Measurements from ENCODE around the gene ANKRD63.

Gene ANKRD63

GRCh38 chr15:40250304-40250656 lies 32.6 kb downstream of the ANKRD63 start:
- Histone ChIP-seq H3K27me3 (ENCODE audit: control insufficient read depth, insufficient read depth, low read length) (peaks cover 45% of the 10 kb centered on the region), H3K9ac (ENCODE audit: low read length) (no peak overlapping the region), H3K9me3 (ENCODE audit: control insufficient read depth, low read depth, low read length) (no peaks in the 10 kb centered on the region), H3K4me1 (ENCODE audit: control insufficient read depth, low read depth, low read length) (no peaks in the 10 kb centered on the region), H3K4me3 (ENCODE audit: low read length) (no peak overlapping the region), H3K36me3 (ENCODE audit: control insufficient read depth, low read depth, low read length) (no peaks in the 10 kb centered on the region), H3K27ac (ENCODE audit: low read length) (no peak overlapping the region)

- Histone ChIP-seq H3K27me3 (ENCODE audit: control insufficient read depth, insufficient read depth, low read length) (peaks cover 45% of the 10 kb centered on the region), H3K4me1 (ENCODE audit: control insufficient read depth, low read depth, low read length) (peaks cover 5% of the 10 kb centered on the region), H3K36me3 (ENCODE audit: control insufficient read depth, low read depth, low read length) (no peaks in the 10 kb centered on the region), H3K4me3 (ENCODE audit: low read length) (no peak overlapping the region), H3K27ac (ENCODE audit: low read length) (no peak overlapping the region), H3K9ac (ENCODE audit: low read length) (no peak overlapping the region), H3K9me3 (ENCODE audit: control insufficient read depth, low read depth, low read length) (no peaks in the 10 kb centered on the region)
Measured at GRCh38 chr15:40249477-40250303, 33.2 kb downstream of the ANKRD63 start.

- no peaks in the 10 kb centered on the region for H3K36me3 ChIP-seq (ENCODE audit: control insufficient read depth, low read depth, low read length)
- no peaks in the 10 kb centered on the region for H3K9me3 ChIP-seq (ENCODE audit: control insufficient read depth, low read depth, low read length)
- no peak overlapping the region for H3K4me3 ChIP-seq (ENCODE audit: low read length)
- H3K27me3 ChIP-seq (ENCODE audit: control insufficient read depth, insufficient read depth, low read length): peaks cover 31% of the 10 kb centered on the region
- H3K4me1 ChIP-seq (ENCODE audit: control insufficient read depth, low read depth, low read length): peaks cover 5% of the 10 kb centered on the region
- no peak overlapping the region for H3K9ac ChIP-seq (ENCODE audit: low read length)
- H3K27ac ChIP-seq (ENCODE audit: low read length): no peak overlapping the region
Measured at GRCh38 chr15:40248006-40248783, 34.7 kb downstream of the ANKRD63 start.

DNA sequence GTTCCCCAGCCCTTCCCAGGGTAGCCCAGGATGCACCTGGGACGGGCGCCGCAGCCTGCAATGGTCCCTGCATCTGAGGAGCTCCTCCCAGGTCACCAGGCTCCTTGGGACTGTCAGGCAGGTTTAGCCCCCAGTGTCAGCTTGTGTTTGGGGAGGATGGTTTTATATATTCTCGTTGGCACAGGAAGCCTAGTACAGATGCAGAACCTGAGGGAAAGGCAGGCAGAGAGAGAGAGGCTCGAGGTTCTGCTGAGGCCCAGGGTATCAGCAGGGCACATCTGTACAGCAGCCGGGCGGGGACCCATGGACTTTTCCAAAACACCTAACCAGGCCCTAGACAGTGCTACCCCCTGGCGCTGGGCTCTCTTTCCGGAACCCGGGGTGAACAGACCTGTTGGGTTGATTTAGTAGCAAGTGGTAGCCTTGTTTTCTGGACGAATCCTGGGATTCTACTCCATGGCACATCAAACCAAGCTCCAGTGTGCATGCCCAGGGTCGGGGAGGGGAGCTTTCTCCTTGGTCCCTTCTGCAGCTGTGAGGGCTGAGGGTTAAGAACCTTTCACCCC lies 35.4 kb downstream of the ANKRD63 start:
- H3K9ac ChIP-seq (ENCODE audit: low read length): no peak overlapping the region
- H3K27me3 ChIP-seq (ENCODE audit: control insufficient read depth, insufficient read depth, low read length): peaks cover 24% of the 10 kb centered on the region
- no peaks in the 10 kb centered on the region for H3K36me3 ChIP-seq (ENCODE audit: control insufficient read depth, low read depth, low read length)
- H3K27ac ChIP-seq (ENCODE audit: low read length): no peak overlapping the region
- no peak overlapping the region for H3K4me3 ChIP-seq (ENCODE audit: low read length)
- no peaks in the 10 kb centered on the region for H3K9me3 ChIP-seq (ENCODE audit: control insufficient read depth, low read depth, low read length)
- peaks cover 5% of the 10 kb centered on the region for H3K4me1 ChIP-seq (ENCODE audit: control insufficient read depth, low read depth, low read length)

- Histone ChIP-seq H3K4me3 (ENCODE audit: low read length) (no peak overlapping the region), H3K4me1 (ENCODE audit: control insufficient read depth, low read depth, low read length) (peaks cover 5% of the 10 kb centered on the region), H3K27ac (ENCODE audit: low read length) (no peak overlapping the region), H3K27me3 (ENCODE audit: control insufficient read depth, insufficient read depth, low read length) (peaks cover 16% of the 10 kb centered on the region), H3K9ac (ENCODE audit: low read length) (no peak overlapping the region), H3K9me3 (ENCODE audit: control insufficient read depth, low read depth, low read length) (no peaks in the 10 kb centered on the region), H3K36me3 (ENCODE audit: control insufficient read depth, low read depth, low read length) (no peaks in the 10 kb centered on the region)
Measured at GRCh38 chr15:40246496-40247280, 36.2 kb downstream of the ANKRD63 start.

GRCh38 chr15:40245666-40246450 lies 37.0 kb downstream of the ANKRD63 start:
- H3K27me3 ChIP-seq (ENCODE audit: control insufficient read depth, insufficient read depth, low read length): peaks cover 7% of the 10 kb centered on the region
- H3K9me3 ChIP-seq (ENCODE audit: control insufficient read depth, low read depth, low read length): no peaks in the 10 kb centered on the region
- H3K4me3 ChIP-seq (ENCODE audit: low read length): no peak overlapping the region
- no peak overlapping the region for H3K9ac ChIP-seq (ENCODE audit: low read length)
- peaks cover 5% of the 10 kb centered on the region for H3K4me1 ChIP-seq (ENCODE audit: control insufficient read depth, low read depth, low read length)
- H3K27ac ChIP-seq (ENCODE audit: low read length): no peak overlapping the region
- no peaks in the 10 kb centered on the region for H3K36me3 ChIP-seq (ENCODE audit: control insufficient read depth, low read depth, low read length)

DNA sequence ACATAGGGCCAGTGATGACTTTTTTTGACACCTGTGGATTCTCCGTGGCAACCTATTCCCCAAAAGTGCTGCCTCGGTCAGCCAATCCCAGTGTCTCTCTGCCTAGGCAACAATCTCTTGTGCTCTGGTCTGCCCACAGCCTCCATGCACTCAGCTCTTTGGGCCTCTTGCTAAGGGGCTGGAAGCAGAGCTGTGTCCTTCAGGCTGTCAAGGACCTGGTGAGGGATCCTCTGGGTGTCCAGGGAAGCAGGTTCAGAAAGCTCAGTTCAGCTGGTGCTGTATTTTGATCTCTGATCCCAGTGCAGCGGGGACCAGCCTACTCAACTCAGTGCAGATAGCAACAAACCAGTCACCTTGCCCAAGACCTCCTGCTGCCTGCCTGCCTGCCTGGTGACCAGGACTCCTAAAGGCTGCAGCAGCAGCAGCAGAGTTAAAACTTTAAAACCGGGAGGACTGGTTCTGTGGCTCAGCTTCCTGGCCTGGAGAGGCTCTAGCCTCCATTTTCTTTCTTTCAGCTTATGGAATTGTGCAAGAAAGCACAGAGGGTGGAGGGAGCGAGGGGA lies 37.8 kb downstream of the ANKRD63 start:
- Histone ChIP-seq H3K9ac (ENCODE audit: low read length) (no peak overlapping the region), H3K27me3 (ENCODE audit: control insufficient read depth, insufficient read depth, low read length) (no peaks in the 10 kb centered on the region), H3K9me3 (ENCODE audit: control insufficient read depth, low read depth, low read length) (no peaks in the 10 kb centered on the region), H3K36me3 (ENCODE audit: control insufficient read depth, low read depth, low read length) (no peaks in the 10 kb centered on the region), H3K4me3 (ENCODE audit: low read length) (no peak overlapping the region), H3K4me1 (ENCODE audit: control insufficient read depth, low read depth, low read length) (peaks cover 5% of the 10 kb centered on the region), H3K27ac (ENCODE audit: low read length) (no peak overlapping the region)

DNA sequence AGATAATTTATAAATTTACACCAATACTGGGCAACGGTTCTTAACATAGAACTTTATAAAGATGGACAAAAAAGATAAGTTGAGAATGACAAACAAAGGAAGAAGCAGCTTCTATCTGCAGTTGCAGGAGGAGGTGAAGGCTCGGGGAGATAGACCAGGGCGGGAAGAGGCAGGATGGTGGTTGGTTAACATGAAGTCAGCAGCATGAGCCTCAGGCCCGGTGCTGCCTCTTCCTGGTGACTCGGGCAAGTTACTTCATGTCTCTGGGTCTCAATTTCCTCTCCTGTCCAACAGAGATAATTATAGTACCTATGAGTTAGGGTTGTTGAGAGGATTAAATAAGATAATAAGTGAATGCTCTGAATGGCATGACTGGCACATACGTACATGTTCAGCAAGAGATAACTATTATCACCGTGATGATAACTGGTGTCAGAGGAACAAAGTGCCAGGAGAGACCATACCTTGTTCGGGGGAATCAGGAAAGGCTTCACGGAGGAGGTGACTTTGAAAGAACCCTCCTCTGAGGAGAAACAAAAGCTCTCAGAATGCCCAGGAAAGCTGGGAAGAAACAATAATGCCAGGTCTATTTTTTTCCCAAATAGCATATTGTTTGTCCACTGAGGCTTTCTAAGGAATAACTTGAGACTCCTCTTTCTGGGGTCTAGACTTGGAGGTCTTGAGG lies 39.6 kb downstream of the ANKRD63 start:
- Histone ChIP-seq H3K9ac (ENCODE audit: low read length) (no peak overlapping the region), H3K9me3 (ENCODE audit: control insufficient read depth, low read depth, low read length) (no peaks in the 10 kb centered on the region), H3K27me3 (ENCODE audit: control insufficient read depth, insufficient read depth, low read length) (peaks cover 5% of the 10 kb centered on the region), H3K36me3 (ENCODE audit: control insufficient read depth, low read depth, low read length) (no peaks in the 10 kb centered on the region), H3K4me3 (ENCODE audit: low read length) (no peak overlapping the region), H3K4me1 (ENCODE audit: control insufficient read depth, low read depth, low read length) (peaks cover 15% of the 10 kb centered on the region), H3K27ac (ENCODE audit: low read length) (no peak overlapping the region)

GRCh38 chr15:40242601-40243000 lies 40.3 kb downstream of the ANKRD63 start:
- H3K9ac ChIP-seq (ENCODE audit: low read length): no peak overlapping the region
- no peak overlapping the region for H3K27ac ChIP-seq (ENCODE audit: low read length)
- H3K36me3 ChIP-seq (ENCODE audit: control insufficient read depth, low read depth, low read length): no peaks in the 10 kb centered on the region

DNA sequence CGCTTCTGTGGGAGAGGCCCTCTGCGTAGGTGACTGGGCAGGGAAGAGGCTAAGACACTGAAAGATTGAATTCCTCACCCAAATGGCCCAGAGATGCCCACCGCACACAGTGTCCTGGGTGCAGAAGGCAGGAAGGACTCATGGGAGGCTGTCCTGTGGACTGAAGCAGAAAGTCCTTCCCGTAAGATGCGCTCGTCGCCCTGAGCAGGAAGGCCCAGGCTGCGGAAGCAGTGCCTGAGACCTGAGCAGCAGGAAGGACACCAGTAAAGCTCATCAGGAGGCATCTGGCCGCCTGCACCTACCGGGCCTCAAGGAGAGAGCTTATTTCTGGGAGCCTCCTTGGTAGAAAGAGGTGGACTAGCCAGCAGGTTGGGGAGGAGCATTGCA lies 40.7 kb downstream of the ANKRD63 start:
- H3K27me3 ChIP-seq (ENCODE audit: control insufficient read depth, insufficient read depth, low read length): peaks cover 12% of the 10 kb centered on the region
- no peak overlapping the region for H3K9ac ChIP-seq (ENCODE audit: low read length)
- H3K36me3 ChIP-seq (ENCODE audit: control insufficient read depth, low read depth, low read length): no peaks in the 10 kb centered on the region
- H3K4me1 ChIP-seq (ENCODE audit: control insufficient read depth, low read depth, low read length): peaks cover 16% of the 10 kb centered on the region
- H3K4me3 ChIP-seq (ENCODE audit: low read length): no peak overlapping the region
- no peak overlapping the region for H3K27ac ChIP-seq (ENCODE audit: low read length)
- no peaks in the 10 kb centered on the region for H3K9me3 ChIP-seq (ENCODE audit: control insufficient read depth, low read depth, low read length)

More at GRCh38 chr15:40242601-40243000, 40.3 kb downstream of the ANKRD63 start:
- H3K27me3 ChIP-seq (ENCODE audit: control insufficient read depth, insufficient read depth, low read length): peaks cover 12% of the 10 kb centered on the region
- no peaks in the 10 kb centered on the region for H3K9me3 ChIP-seq (ENCODE audit: control insufficient read depth, low read depth, low read length)
- peaks cover 16% of the 10 kb centered on the region for H3K4me1 ChIP-seq (ENCODE audit: control insufficient read depth, low read depth, low read length)
- H3K4me3 ChIP-seq (ENCODE audit: low read length): no peak overlapping the region

All from iPS-18a (cell line).